IMR-90 (cell line): Measurements from ENCODE around the gene RELN. TPM values are rescaled to one million over a fixed set of nuclear protein-coding genes. Genes with fewer than 3 reads are reported as not detected.

ENCODE experiments used
- ATAC-seq: fragments of 200-7000 bp; cut with Tn5 transposase; 2 replicates; pipeline ENCODE4 v1.9.1; 2020; ENCODE audit warnings: low read depth, mild to moderate bottlenecking, moderate library complexity
- BruUV-seq: library from RNA; stranded (reverse); fragments of 400-500 nt; replicated peaks from 2 replicates; lab custom pipeline; 2021; lab: Mats Ljungman, UMichigan
- CTCF ChIA-PET: fragments of 300-600 bp; formaldehyde crosslinking; extraction: SDS; loops from one replicate; lab custom pipeline; 2021; ENCODE audit warnings: antibody characterized with exemption; lab: Yijun Ruan, JAX
- POLR2A ChIA-PET: fragments of 300-600 bp; sonication (Branson Sonifier 250); formaldehyde crosslinking; loops from one replicate; lab custom pipeline; 2022; ENCODE audit warnings: antibody characterized with exemption; ENCODE audit not compliant: unreplicated experiment; lab: Charles Lee
- DNase-seq: peaks from one replicate; pipeline ENCODE4 v3.0.0; 2013
- H2AFZ ChIP-seq: replicated peaks from 2 replicates; pipeline ENCODE3; 2013; ENCODE audit warnings: low read length, mild to moderate bottlenecking; ENCODE audit not compliant: poor library complexity
- H2AK5ac ChIP-seq: 2 replicates; pipeline ENCODE4 v1.6.1; 2013; ENCODE audit warnings: low read depth, low read length, inconsistent platforms
- H2AK9ac ChIP-seq: replicated peaks from 2 replicates; pipeline ENCODE3; 2013; ENCODE audit warnings: mild to moderate bottlenecking, low read depth, low read length, moderate library complexity; ENCODE audit not compliant: poor library complexity
- H2BK120ac ChIP-seq: 2 replicates; pipeline ENCODE4 v1.6.1; 2013; ENCODE audit warnings: low read depth, low read length, inconsistent platforms
- H2BK15ac ChIP-seq: 3 replicates; pipeline ENCODE4 v1.6.1; 2013; ENCODE audit warnings: low read depth, low read length, inconsistent platforms
- H2BK20ac ChIP-seq: 2 replicates; pipeline ENCODE4 v1.6.1; 2013; ENCODE audit warnings: low read depth, mild to moderate bottlenecking, inconsistent platforms, low read length, moderate library complexity
- H2BK5ac ChIP-seq: 2 replicates; pipeline ENCODE4 v1.6.1; 2013; ENCODE audit warnings: mild to moderate bottlenecking, low read depth, low read length, inconsistent platforms; ENCODE audit not compliant: poor library complexity, severe bottlenecking
- H3K14ac ChIP-seq: replicated peaks from 2 replicates; pipeline ENCODE4 v1.6.1; 2013; ENCODE audit warnings: low read depth, low read length, inconsistent platforms
- H3K18ac ChIP-seq: 2 replicates; pipeline ENCODE4 v1.6.1; 2013; ENCODE audit warnings: low read depth, low read length, control low read depth
- H3K23ac ChIP-seq: 2 replicates; pipeline ENCODE4 v1.6.1; 2013; ENCODE audit warnings: low read depth, low read length, inconsistent platforms
- H3K27ac ChIP-seq: 2 replicates; pipeline ENCODE4 v1.5.1; 2013; ENCODE audit warnings: mild to moderate bottlenecking, control low read depth, low read length; ENCODE audit not compliant: insufficient read depth
- H3K27me3 ChIP-seq: 2 replicates; pipeline ENCODE4 v1.6.1; 2013; ENCODE audit warnings: low read length; ENCODE audit not compliant: control insufficient read depth, insufficient read depth
- H3K36me3 ChIP-seq: 2 replicates; pipeline ENCODE4 v1.6.1; 2013; ENCODE audit warnings: low read length, mixed read lengths; ENCODE audit not compliant: control insufficient read depth, insufficient read depth
- H3K4ac ChIP-seq: 2 replicates; pipeline ENCODE4 v1.6.1; 2013; ENCODE audit warnings: low read depth, low read length, inconsistent platforms
- H3K4me1 ChIP-seq: 2 replicates; pipeline ENCODE4 v1.6.1; 2013; ENCODE audit warnings: low read length, mixed read lengths; ENCODE audit not compliant: control insufficient read depth, insufficient read depth
- H3K4me2 ChIP-seq: 2 replicates; pipeline ENCODE4 v1.6.1; 2013; ENCODE audit warnings: low read depth, mild to moderate bottlenecking, control low read depth, low read length, moderate library complexity
- H3K4me3 ChIP-seq: 2 replicates; pipeline ENCODE4 v1.5.1; 2013; ENCODE audit warnings: low read depth, mild to moderate bottlenecking, control low read depth, low read length, moderate library complexity; ENCODE audit not compliant: insufficient read depth
- H3K56ac ChIP-seq: 2 replicates; pipeline ENCODE4 v1.6.1; 2013; ENCODE audit warnings: low read length, inconsistent platforms; ENCODE audit not compliant: insufficient read depth; ENCODE audit errors: extremely low read depth
- H3K79me1 ChIP-seq, 2 experiments: 2 replicates each; pipeline ENCODE4 v1.6.1; 2013; ENCODE audit warnings: low read length in 2 of 2, inconsistent platforms in 1 of 2, low read depth in 1 of 2
- H3K9ac ChIP-seq: 2 replicates; pipeline ENCODE4 v1.6.1; 2013; ENCODE audit warnings: low read depth, low read length, control low read depth
- H3K9me1 ChIP-seq: 2 replicates; pipeline ENCODE4 v1.6.1; 2013; ENCODE audit warnings: low read length, inconsistent platforms; ENCODE audit not compliant: insufficient read depth
- H3K9me3 ChIP-seq: 2 replicates; pipeline ENCODE4 v1.6.1; 2013; ENCODE audit warnings: low read length; ENCODE audit not compliant: control insufficient read depth, insufficient read depth
- H4K20me1 ChIP-seq: 2 replicates; pipeline ENCODE4 v1.6.1; 2013; ENCODE audit warnings: low read length, inconsistent platforms; ENCODE audit not compliant: insufficient read depth
- H4K5ac ChIP-seq: 2 replicates; pipeline ENCODE4 v1.6.1; 2013; ENCODE audit warnings: mild to moderate bottlenecking, low read depth, low read length, control low read depth
- H4K8ac ChIP-seq, 2 experiments: 2 replicates each; pipeline ENCODE4 v1.6.1; 2013; ENCODE audit warnings: low read depth in 2 of 2, low read length in 2 of 2, control low read depth in 1 of 2, inconsistent platforms in 1 of 2
- H4K91ac ChIP-seq: 2 replicates; pipeline ENCODE4 v1.6.1; 2013; ENCODE audit warnings: low read depth, low read length, inconsistent platforms; ENCODE audit not compliant: insufficient read depth
- FOS ChIP-seq: fragments of 150-350 bp; IDR thresholded peaks from 2 replicates; pipeline ENCODE4 v1.6.1; 2016; ENCODE audit warnings: low read depth, low read length
- MAFK ChIP-seq: IDR thresholded peaks from 2 replicates; pipeline ENCODE4 v1.6.1; 2012; ENCODE audit warnings: low read depth, low read length, improper control_type of control experiment
- MXI1 ChIP-seq: IDR thresholded peaks from 2 replicates; pipeline ENCODE4 v1.6.1; 2012; ENCODE audit warnings: low read depth, mild to moderate bottlenecking, low read length, moderate library complexity, borderline replicate concordance
- RAD21 ChIP-seq: IDR thresholded peaks from 2 replicates; pipeline ENCODE4 v1.6.1; 2012; ENCODE audit warnings: low read length, improper control_type of control experiment
- RCOR1 ChIP-seq: IDR thresholded peaks from 2 replicates; pipeline ENCODE4 v1.6.1; 2012; ENCODE audit warnings: mild to moderate bottlenecking, low read length, improper control_type of control experiment; ENCODE audit not compliant: insufficient replicate concordance
- SMC3 ChIP-seq: fragments of 150-350 bp; IDR thresholded peaks from 2 replicates; pipeline ENCODE4 v1.6.1; 2016; ENCODE audit warnings: low read depth, mild to moderate bottlenecking, antibody characterized with exemption, low read length, moderate library complexity
- WGBS, 2 experiments: methylation state at CpG; one replicate each; pipeline versions ENCODE4 v1.1.5 to v1.1.7; 2013; ENCODE audit warnings: missing lambda C conversion rate in 2 of 2; ENCODE audit not compliant: insufficient read length in 1 of 2; ENCODE audit errors: extremely low coverage in 2 of 2; 5-methylcytosine and 5-hydroxymethylcytosine counted together
- dilution Hi-C: fragments of 300-500 bp; cut with HindIII; formaldehyde crosslinking; loops from one replicate; pipeline ENCODE4 v1.14.3; 2018; ENCODE audit warnings: low sequenced_read_pairs; ENCODE audit not compliant: unreplicated experiment
- in situ Hi-C: fragments of 300-500 bp; cut with MboI; formaldehyde crosslinking; loops from 3 replicates; pipeline ENCODE4 v1.14.3; 2019; ENCODE audit warnings: low sequenced_read_pairs, inconsistent platforms, mixed read lengths
- intact Hi-C: fragments of 100-400 bp; cut with micrococcal nuclease; formaldehyde crosslinking; loops from 2 replicates; pipeline ENCODE4 v1.10.0; 2022
- polyA plus RNA-seq, 3 experiments: library from polyadenylated mRNA; depleted of rRNA; stranded (reverse); fragments of >200 nt; gene quantifications; 2 replicates each; pipeline ENCODE4 v1.2.3, GENCODE V29; 2012; ENCODE audit warnings: low replicate concordance in 1 of 3
- total RNA-seq: library from RNA; depleted of rRNA; stranded (reverse); fragments of >200 nt; gene quantifications from 2 replicates; pipeline ENCODE4 v1.2.3, GENCODE V29; 2012

RELN gene
- total and polyA plus RNA-seq, 2 of the 4 experiments (the other 2 are of a cell fraction): 14.7 to 23.7 TPM

DNA sequence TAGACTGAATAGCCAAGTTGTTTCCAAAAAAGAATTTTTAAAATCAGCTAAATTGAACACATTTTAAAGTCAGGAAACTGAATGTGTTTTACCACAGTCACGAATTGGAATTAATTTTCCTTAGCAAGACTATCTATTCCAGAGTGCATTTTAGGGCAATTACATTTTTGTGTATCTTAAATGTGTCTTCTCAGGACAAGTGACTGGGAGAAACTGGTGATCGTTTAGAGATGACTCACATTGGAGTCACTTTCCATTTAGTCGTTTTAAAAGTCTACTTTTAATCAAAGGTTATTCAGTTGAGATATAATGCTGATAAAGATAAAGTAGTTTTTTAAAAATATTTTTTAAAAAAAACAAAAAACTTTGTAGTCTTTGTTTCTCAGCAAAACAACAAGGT lies 351.7 kb downstream of the RELN start:
- Histone ChIP-seq H3K9ac (peak overlapping the region; percentile 30; the same call in 1 of the 2 replicates), H3K23ac (peak overlapping the region; percentile 95), H2AK5ac (peak overlapping the region; percentile 85), H2BK5ac (peak overlapping the region; percentile 98), H3K4me3 (no peak overlapping the region), H4K20me1 (no peaks in the 10 kb centered on the region), H3K36me3 (no peaks in the 10 kb centered on the region), H3K56ac (peak overlapping the region; percentile 91), H3K79me1 (no peaks in the 10 kb centered on the region), H2BK120ac (peak overlapping the region; percentile 98), H2BK20ac (peak overlapping the region; percentile 99), H3K27me3 (no peaks in the 10 kb centered on the region), H2AFZ (no peak overlapping the region), H3K4ac (peak overlapping the region; percentile 96), H2BK15ac (peak overlapping the region; percentile 86), H3K14ac (peak overlapping the region; percentile 88), H3K4me1 (peaks cover 6% of the 10 kb centered on the region; the same call in 1 of the 2 replicates), H4K91ac (peak overlapping the region; percentile 98), H4K5ac (peak overlapping the region; percentile 97; the same call in 1 of the 2 replicates), H3K18ac (peak overlapping the region; percentile 99), H2AK9ac (no peak overlapping the region), H3K4me2 (peak overlapping the region; percentile 75; the same call in 1 of the 2 replicates), H3K9me1 (0 out of 2 replicates have a peak, but pooled peaks cover 4% of the 10 kb centered on the region), H3K9me3 (no peaks in the 10 kb centered on the region), H3K27ac (peak overlapping the region; percentile 100), H4K8ac (peak overlapping the region; percentile 90 to 99)
- WGBS, 2 experiments: no CpG with 5 or more reads among the region's 3 CpGs
- peak; percentile 34 for ATAC-seq
- no TSS peak for BruUV-seq
- peak; percentile 83 for DNase-seq
- CTCF ChIA-PET: no interaction called here
- in situ Hi-C loops (no loop called here), intact Hi-C loops (no loop called here), dilution Hi-C loops (no loop called here)
- TF ChIP-seq RCOR1: no peak
- no peak for TF ChIP-seq SMC3
- TF ChIP-seq FOS: peak; percentile 53
- TF ChIP-seq MXI1: no peak
- no peak for TF ChIP-seq RAD21
- no peak for TF ChIP-seq MAFK
- POLR2A ChIA-PET: no interaction called here
